Measurements from ENCODE around the gene SENP7. TPM values are rescaled to one million over a fixed set of nuclear protein-coding genes. Genes with fewer than 3 reads are reported as not detected.

Gene SENP7
- polyA plus RNA-seq, 1 donor from 2014 or later = 273 TPM

DNA sequence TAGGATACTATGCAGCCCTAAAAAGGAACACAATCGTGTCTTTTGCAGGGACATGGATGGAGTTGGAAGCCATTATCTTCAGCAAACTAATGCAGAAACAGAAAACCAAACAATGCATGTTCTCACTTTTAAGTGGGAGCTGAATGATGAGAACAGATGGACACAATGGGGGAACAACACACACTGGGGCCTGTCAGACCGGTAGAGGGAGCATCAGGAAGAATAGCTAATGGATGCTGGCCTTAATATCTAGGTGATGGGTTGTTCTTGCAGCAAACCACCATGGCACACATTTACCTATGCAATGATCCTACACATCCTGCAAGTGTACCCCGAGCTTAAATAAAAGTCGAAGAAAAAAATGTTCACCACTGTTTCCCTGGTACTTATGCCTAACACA is 17.5 kb downstream of the SENP7 start:
- peaks cover 59% of the 10 kb centered on the region for H3K79me2 ChIP-seq (replicated peaks; ENCODE audit: insufficient read depth, low read length)
- H3K4me2 ChIP-seq (ENCODE audit: low read length) = no peak overlapping the region
- H3K9me3 ChIP-seq (ENCODE audit: low read length) = no peaks in the 10 kb centered on the region
- H3F3A ChIP-seq (ENCODE audit: insufficient read depth, low read length, poor library complexity, severe bottlenecking) = no peaks in the 10 kb centered on the region
- no peak for TF ChIP-seq SMC3 (conservative IDR thresholded peaks at IDR 0.05; ENCODE audit: poor library complexity)
- TF ChIP-seq, protein P1, sequence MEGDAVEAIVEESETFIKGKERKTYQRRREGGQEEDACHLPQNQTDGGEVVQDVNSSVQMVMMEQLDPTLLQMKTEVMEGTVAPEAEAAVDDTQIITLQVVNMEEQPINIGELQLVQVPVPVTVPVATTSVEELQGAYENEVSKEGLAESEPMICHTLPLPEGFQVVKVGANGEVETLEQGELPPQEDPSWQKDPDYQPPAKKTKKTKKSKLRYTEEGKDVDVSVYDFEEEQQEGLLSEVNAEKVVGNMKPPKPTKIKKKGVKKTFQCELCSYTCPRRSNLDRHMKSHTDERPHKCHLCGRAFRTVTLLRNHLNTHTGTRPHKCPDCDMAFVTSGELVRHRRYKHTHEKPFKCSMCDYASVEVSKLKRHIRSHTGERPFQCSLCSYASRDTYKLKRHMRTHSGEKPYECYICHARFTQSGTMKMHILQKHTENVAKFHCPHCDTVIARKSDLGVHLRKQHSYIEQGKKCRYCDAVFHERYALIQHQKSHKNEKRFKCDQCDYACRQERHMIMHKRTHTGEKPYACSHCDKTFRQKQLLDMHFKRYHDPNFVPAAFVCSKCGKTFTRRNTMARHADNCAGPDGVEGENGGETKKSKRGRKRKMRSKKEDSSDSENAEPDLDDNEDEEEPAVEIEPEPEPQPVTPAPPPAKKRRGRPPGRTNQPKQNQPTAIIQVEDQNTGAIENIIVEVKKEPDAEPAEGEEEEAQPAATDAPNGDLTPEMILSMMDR (IDR thresholded peaks at IDR 0.05; ENCODE audit: poor library complexity, severe bottlenecking) = no peak
- no peak for TF ChIP-seq EP300 (conservative IDR thresholded peaks at IDR 0.05; ENCODE audit: poor library complexity, severe bottlenecking)
- TF ChIP-seq, protein P2, sequence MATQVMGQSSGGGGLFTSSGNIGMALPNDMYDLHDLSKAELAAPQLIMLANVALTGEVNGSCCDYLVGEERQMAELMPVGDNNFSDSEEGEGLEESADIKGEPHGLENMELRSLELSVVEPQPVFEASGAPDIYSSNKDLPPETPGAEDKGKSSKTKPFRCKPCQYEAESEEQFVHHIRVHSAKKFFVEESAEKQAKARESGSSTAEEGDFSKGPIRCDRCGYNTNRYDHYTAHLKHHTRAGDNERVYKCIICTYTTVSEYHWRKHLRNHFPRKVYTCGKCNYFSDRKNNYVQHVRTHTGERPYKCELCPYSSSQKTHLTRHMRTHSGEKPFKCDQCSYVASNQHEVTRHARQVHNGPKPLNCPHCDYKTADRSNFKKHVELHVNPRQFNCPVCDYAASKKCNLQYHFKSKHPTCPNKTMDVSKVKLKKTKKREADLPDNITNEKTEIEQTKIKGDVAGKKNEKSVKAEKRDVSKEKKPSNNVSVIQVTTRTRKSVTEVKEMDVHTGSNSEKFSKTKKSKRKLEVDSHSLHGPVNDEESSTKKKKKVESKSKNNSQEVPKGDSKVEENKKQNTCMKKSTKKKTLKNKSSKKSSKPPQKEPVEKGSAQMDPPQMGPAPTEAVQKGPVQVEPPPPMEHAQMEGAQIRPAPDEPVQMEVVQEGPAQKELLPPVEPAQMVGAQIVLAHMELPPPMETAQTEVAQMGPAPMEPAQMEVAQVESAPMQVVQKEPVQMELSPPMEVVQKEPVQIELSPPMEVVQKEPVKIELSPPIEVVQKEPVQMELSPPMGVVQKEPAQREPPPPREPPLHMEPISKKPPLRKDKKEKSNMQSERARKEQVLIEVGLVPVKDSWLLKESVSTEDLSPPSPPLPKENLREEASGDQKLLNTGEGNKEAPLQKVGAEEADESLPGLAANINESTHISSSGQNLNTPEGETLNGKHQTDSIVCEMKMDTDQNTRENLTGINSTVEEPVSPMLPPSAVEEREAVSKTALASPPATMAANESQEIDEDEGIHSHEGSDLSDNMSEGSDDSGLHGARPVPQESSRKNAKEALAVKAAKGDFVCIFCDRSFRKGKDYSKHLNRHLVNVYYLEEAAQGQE (IDR thresholded peaks at IDR 0.05; ENCODE audit: borderline replicate concordance) = no peak
- TF ChIP-seq MXI1 (conservative IDR thresholded peaks at IDR 0.05; ENCODE audit: poor library complexity, severe bottlenecking) = no peak
- no peak for TF ChIP-seq POLR2AphosphoS5 (IDR thresholded peaks at IDR 0.05)
- TF ChIP-seq TAF1 (IDR thresholded peaks at IDR 0.05; ENCODE audit: low read depth) = no peak
- TF ChIP-seq EZH2 (IDR thresholded peaks at IDR 0.05; ENCODE audit: borderline replicate concordance, insufficient read depth, low read length, poor library complexity, severe bottlenecking) = no peak
- no peak for TF ChIP-seq RAD21 (conservative IDR thresholded peaks at IDR 0.05)
- H4K20me1 ChIP-seq (ENCODE audit: insufficient read depth) = no peaks in the 10 kb centered on the region
- no peaks in the 10 kb centered on the region for H3K9me2 ChIP-seq (ENCODE audit: insufficient read depth, low read length)
- peaks cover 16% of the 10 kb centered on the region for H3K36me3 ChIP-seq (ENCODE audit: insufficient read depth, low read length)
- no peaks in the 10 kb centered on the region for H3K27me3 ChIP-seq (ENCODE audit: insufficient read depth, low read depth, low read length)
- H3K9ac ChIP-seq (ENCODE audit: low read length) = no peak overlapping the region
- H3K4me3 ChIP-seq (ENCODE audit: low read length) = no peak overlapping the region
- H2AFZ ChIP-seq (ENCODE audit: low read depth, low read length) = no peak overlapping the region
- no peak overlapping the region for H3K27ac ChIP-seq (ENCODE audit: low read length)

DNA sequence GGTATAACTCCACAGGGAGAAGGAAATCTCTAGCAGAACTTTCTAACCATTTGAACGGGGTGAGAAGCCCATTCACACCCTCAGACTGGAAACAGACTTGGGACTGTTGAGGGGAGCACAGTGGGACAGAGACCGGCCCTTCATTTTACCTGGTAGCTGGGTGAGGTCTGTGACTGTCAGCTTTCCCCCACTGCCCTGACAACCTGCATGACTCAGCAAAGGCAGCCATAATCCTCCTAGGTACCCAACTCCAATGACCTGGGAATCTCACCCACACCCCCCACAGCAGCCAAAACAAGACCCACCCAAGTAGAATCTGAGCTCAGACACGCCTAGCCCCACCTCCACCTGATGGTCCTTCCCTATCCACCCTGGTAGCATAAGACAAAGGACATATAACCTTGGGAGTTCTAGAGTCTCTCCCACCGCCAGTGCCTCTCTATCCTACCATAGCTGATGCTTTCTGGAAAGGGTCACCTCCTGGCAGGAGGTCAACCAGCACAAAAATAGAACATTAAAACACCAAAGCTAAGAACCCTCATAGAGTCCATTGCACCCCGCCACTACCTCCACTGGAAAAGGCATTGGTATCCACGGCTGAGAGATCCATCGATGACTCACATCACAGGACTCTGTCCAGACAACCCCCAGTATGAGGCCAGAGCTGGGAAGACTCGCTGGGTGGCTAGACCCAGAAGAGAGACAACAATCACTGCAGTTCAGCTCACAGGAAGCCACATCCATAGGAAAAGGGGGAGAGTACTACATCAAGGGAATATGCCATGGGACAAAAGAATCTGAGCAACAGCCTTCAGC is 28.0 kb downstream of the SENP7 start:
- Histone ChIP-seq H3K4me3 (ENCODE audit: low read length) (no peak overlapping the region), H3K27me3 (ENCODE audit: insufficient read depth, low read depth, low read length) (no peaks in the 10 kb centered on the region), H3K36me3 (ENCODE audit: insufficient read depth, low read length) (peaks cover 17% of the 10 kb centered on the region), H3K4me2 (ENCODE audit: low read length) (no peak overlapping the region), H3F3A (ENCODE audit: insufficient read depth, low read length, poor library complexity, severe bottlenecking) (no peaks in the 10 kb centered on the region), H4K20me1 (ENCODE audit: insufficient read depth) (no peaks in the 10 kb centered on the region), H3K9ac (ENCODE audit: low read length) (no peak overlapping the region), H3K9me2 (ENCODE audit: insufficient read depth, low read length) (no peaks in the 10 kb centered on the region), H3K27ac (ENCODE audit: low read length) (no peak overlapping the region), H3K79me2 (replicated peaks; ENCODE audit: insufficient read depth, low read length) (peaks cover 68% of the 10 kb centered on the region), H2AFZ (ENCODE audit: low read depth, low read length) (no peak overlapping the region), H3K9me3 (ENCODE audit: low read length) (no peaks in the 10 kb centered on the region)
- TF ChIP-seq EZH2 (IDR thresholded peaks at IDR 0.05; ENCODE audit: borderline replicate concordance, insufficient read depth, low read length, poor library complexity, severe bottlenecking) = no peak
- TF ChIP-seq, protein P1 (IDR thresholded peaks at IDR 0.05; ENCODE audit: poor library complexity, severe bottlenecking) = no peak
- TF ChIP-seq MXI1 (conservative IDR thresholded peaks at IDR 0.05; ENCODE audit: poor library complexity, severe bottlenecking) = no peak
- no peak for TF ChIP-seq TAF1 (IDR thresholded peaks at IDR 0.05; ENCODE audit: low read depth)
- TF ChIP-seq, protein P2 (IDR thresholded peaks at IDR 0.05; ENCODE audit: borderline replicate concordance) = no peak
- no peak for TF ChIP-seq POLR2AphosphoS5 (IDR thresholded peaks at IDR 0.05)
- TF ChIP-seq RAD21 (conservative IDR thresholded peaks at IDR 0.05) = no peak
- TF ChIP-seq SMC3 (conservative IDR thresholded peaks at IDR 0.05; ENCODE audit: poor library complexity) = no peak
- no peak for TF ChIP-seq EP300 (conservative IDR thresholded peaks at IDR 0.05; ENCODE audit: poor library complexity, severe bottlenecking)

Data from neural cell (in vitro differentiated cells).